Measurements from ENCODE around the gene SKA1.
"Not testable (repeated sequence)": the region's sequence is repeated elsewhere in the genome, so short reads cannot be mapped to it uniquely, and the experiment has no call there.

The SKA1 gene

GRCh38 chr18:50393802-50394201 is 19.0 kb downstream of the SKA1 start:
- in situ Hi-C loops (cut with MboI; ENCODE audit: low sequenced_read_pairs) = no loop called here

- in situ Hi-C loops (cut with MboI; ENCODE audit: low sequenced_read_pairs) = no loop called here
Measured at GRCh38 chr18:50395093-50395492, 20.2 kb downstream of the SKA1 start.

GRCh38 chr18:50396005-50396660 is 21.3 kb downstream of the SKA1 start:
- in situ Hi-C loops (cut with MboI; ENCODE audit: low sequenced_read_pairs) = no loop called here

- in situ Hi-C loops (cut with MboI; ENCODE audit: low sequenced_read_pairs) = no loop called here
Measured at GRCh38 chr18:50397023-50397422, 22.2 kb downstream of the SKA1 start.

- in situ Hi-C loops (cut with MboI; ENCODE audit: low sequenced_read_pairs) = no loop called here
Measured at GRCh38 chr18:50398099-50398498, 23.3 kb downstream of the SKA1 start.

- in situ Hi-C loops (cut with MboI; ENCODE audit: low sequenced_read_pairs) = no loop called here
Measured at GRCh38 chr18:50398947-50399346, 24.1 kb downstream of the SKA1 start.

GRCh38 chr18:50399582-50399981 is 24.7 kb downstream of the SKA1 start:
- in situ Hi-C loops (cut with MboI; ENCODE audit: low sequenced_read_pairs) = no loop called here

- in situ Hi-C loops (cut with MboI; ENCODE audit: low sequenced_read_pairs) = not testable (repeated sequence)
Measured at GRCh38 chr18:50400438-50400837, 25.6 kb downstream of the SKA1 start.

GRCh38 chr18:50401295-50401694 is 26.4 kb downstream of the SKA1 start:
- in situ Hi-C loops (cut with MboI; ENCODE audit: low sequenced_read_pairs) = no loop called here

GRCh38 chr18:50401888-50402287 is 27.0 kb downstream of the SKA1 start:
- in situ Hi-C loops (cut with MboI; ENCODE audit: low sequenced_read_pairs) = no loop called here

GRCh38 chr18:50404752-50405581 is 30.1 kb downstream of the SKA1 start:
- in situ Hi-C loops (cut with MboI; ENCODE audit: low sequenced_read_pairs) = not testable (repeated sequence)

GRCh38 chr18:50405582-50406271 is 30.9 kb downstream of the SKA1 start:
- in situ Hi-C loops (cut with MboI; ENCODE audit: low sequenced_read_pairs) = no loop called here

- in situ Hi-C loops (cut with MboI; ENCODE audit: low sequenced_read_pairs) = no loop called here
Measured at GRCh38 chr18:50409236-50409635, 34.4 kb downstream of the SKA1 start.

GRCh38 chr18:50410008-50410407 is 35.2 kb downstream of the SKA1 start:
- in situ Hi-C loops (cut with MboI; ENCODE audit: low sequenced_read_pairs) = no loop called here

GRCh38 chr18:50410894-50411293 is 36.0 kb downstream of the SKA1 start:
- in situ Hi-C loops (cut with MboI; ENCODE audit: low sequenced_read_pairs) = no loop called here

GRCh38 chr18:50416832-50417231 is 42.0 kb downstream of the SKA1 start:
- in situ Hi-C loops (cut with MboI; ENCODE audit: low sequenced_read_pairs) = not testable (repeated sequence)

- in situ Hi-C loops (cut with MboI; ENCODE audit: low sequenced_read_pairs) = not testable (repeated sequence)
Measured at GRCh38 chr18:50417705-50418104, 42.9 kb downstream of the SKA1 start.

- in situ Hi-C loops (cut with MboI; ENCODE audit: low sequenced_read_pairs) = no loop called here
Measured at GRCh38 chr18:50418650-50419049, 43.8 kb downstream of the SKA1 start.

GRCh38 chr18:50422286-50422898 is 47.5 kb downstream of the SKA1 start:
- in situ Hi-C loops (cut with MboI; ENCODE audit: low sequenced_read_pairs) = no loop called here

GRCh38 chr18:50424877-50425690 is 50.2 kb downstream of the SKA1 start:
- in situ Hi-C loops (cut with MboI; ENCODE audit: low sequenced_read_pairs) = no loop called here

All from HL-60/S4 treated with retinoic acid at 250 ng/mL for 4 days and 3 days (cell line).